Vagina (tissue), 2 donors: ENCODE data around the gene TLR1. TPM values are rescaled to one million over a fixed set of nuclear protein-coding genes. Genes with fewer than 3 reads are reported as not detected.
A peak's percentile ranks its signal among the peaks of the same experiment; 100 is the strongest.

Experiments used
- DNase-seq, 2 donors: peaks; one replicate each; pipeline ENCODE4 v3.0.0-alpha.2; 2017; ENCODE audit errors: extremely low spot score in 2 of 2
- H3K27ac ChIP-seq: fragments of 200-600 bp; sonication (generic); one replicate; pipeline ENCODE4 v1.5.1; 2019
- H3K27me3 ChIP-seq: fragments of 200-600 bp; sonication (generic); one replicate; pipeline ENCODE4 v1.5.1; 2019
- H3K36me3 ChIP-seq, 2 donors: fragments of 200-600 bp; sonication (generic); one replicate each; pipeline ENCODE4 v1.5.1; 2017 to 2019
- H3K4me1 ChIP-seq: fragments of 200-600 bp; sonication (generic); one replicate; pipeline ENCODE4 v1.5.1; 2019
- H3K4me3 ChIP-seq, 2 donors: fragments of 200-600 bp; sonication (generic); 1 replicate in 1 of 2; 2 replicates in 1 of 2; pipeline ENCODE4 v1.5.1; 2016 to 2019
- H3K9me3 ChIP-seq: fragments of 200-600 bp; sonication (generic); one replicate; pipeline ENCODE4 v1.5.1; 2019
- CTCF ChIP-seq, 3 experiments: fragments of 450-650 bp in 2 of 3; fragments of 200-600 bp in 1 of 3; sonication (generic) in 1 of 3; IDR thresholded peaks; one replicate each; pipeline ENCODE4 v1.5.1; 2017 to 2019; ENCODE audit warnings: antibody characterized with exemption in 3 of 3, mild to moderate bottlenecking in 2 of 3, moderate library complexity in 2 of 3
- POLR2A ChIP-seq, 2 donors: fragments of 450-650 bp; IDR thresholded peaks; one replicate each; pipeline ENCODE4 v1.6.1; 2017; ENCODE audit warnings: antibody characterized with exemption in 2 of 2, mild to moderate bottlenecking in 2 of 2, moderate library complexity in 2 of 2
- POLR2AphosphoS5 ChIP-seq, 2 donors: sonication (generic); formaldehyde crosslinking; IDR thresholded peaks; one replicate each; pipeline ENCODE4 v1.9.0; 2017; ENCODE audit warnings: antibody characterized with exemption in 2 of 2, mild to moderate bottlenecking in 2 of 2, low read depth in 1 of 2; ENCODE audit not compliant: insufficient read depth in 1 of 2
- intact Hi-C: fragments of 100-400 bp; cut with DNase I; formaldehyde crosslinking; loops from one replicate; pipeline ENCODE4 v1.15.1; 2023
- total RNA-seq: library from RNA; depleted of rRNA; stranded (reverse); fragments of >200 nt; gene quantifications from one replicate; pipeline ENCODE4 v1.2.3, GENCODE V29; 2016

The TLR1 gene
- total RNA-seq, 1 donor from 2014 or later: 10.3 TPM

DNA sequence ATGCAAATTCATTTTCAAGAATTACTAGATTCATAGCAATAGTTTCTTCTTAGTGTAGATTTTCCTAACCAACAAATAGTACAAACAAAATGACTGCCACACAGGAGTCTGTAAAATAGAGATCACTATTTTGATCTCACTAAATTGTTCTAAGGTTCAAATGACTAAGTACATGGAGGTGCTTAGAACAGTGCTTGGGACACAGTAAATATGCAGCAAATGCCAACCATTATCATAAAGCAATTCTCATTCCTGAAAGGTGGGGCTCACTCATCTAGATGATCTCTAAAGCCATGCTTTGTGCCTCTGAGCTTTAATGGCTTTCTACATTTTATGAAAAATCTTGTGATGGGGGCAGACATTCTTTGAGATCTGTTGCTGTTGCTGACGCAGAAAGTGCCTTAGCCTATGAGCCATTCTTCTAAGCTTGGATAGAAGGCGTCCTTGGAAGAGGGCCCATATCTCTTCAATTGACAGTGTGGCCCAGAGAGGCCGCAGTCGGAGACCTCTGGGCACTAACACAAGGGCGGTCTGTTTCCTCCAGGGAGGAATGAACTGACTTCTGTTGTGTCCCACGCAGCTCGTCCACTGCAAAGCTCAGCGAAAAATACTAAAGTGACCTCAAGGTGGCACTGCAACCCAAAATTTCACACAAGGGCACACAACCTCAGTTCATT lies 45.3 kb downstream of the TLR1 start:
- intact Hi-C loops: no loop called here
- no peak overlapping the region for H3K4me3 ChIP-seq
- TF ChIP-seq POLR2A (IDR thresholded peaks at IDR 0.05) (no peak), CTCF (IDR thresholded peaks at IDR 0.05) (peak; percentile 38 to 77 (median 71))
- no peaks in the 10 kb centered on the region for H3K4me1 ChIP-seq
- H3K9me3 ChIP-seq: no peaks in the 10 kb centered on the region
- no peak for DNase-seq
- H3K36me3 ChIP-seq: no peaks in the 10 kb centered on the region
- H3K27me3 ChIP-seq: no peaks in the 10 kb centered on the region
- H3K27ac ChIP-seq: no peak overlapping the region

GRCh38 chr4:38757945-38758600 lies 46.5 kb downstream of the TLR1 start:
- intact Hi-C loops: no loop called here
- Histone ChIP-seq H3K9me3 (no peaks in the 10 kb centered on the region), H3K4me3 (no peak overlapping the region), H3K27me3 (no peaks in the 10 kb centered on the region), H3K27ac (no peak overlapping the region), H3K4me1 (peaks cover 6% of the 10 kb centered on the region), H3K36me3 (no peaks in the 10 kb centered on the region)
- TF ChIP-seq CTCF (IDR thresholded peaks at IDR 0.05) (peak in 1 of 3 experiments; percentile 6), POLR2A (IDR thresholded peaks at IDR 0.05) (no peak)
- DNase-seq: no peak

GRCh38 chr4:38752941-38753806 lies 51.4 kb downstream of the TLR1 start:
- no peaks in the 10 kb centered on the region for H3K9me3 ChIP-seq
- peak overlapping the region; percentile 59 for H3K27ac ChIP-seq
- TF ChIP-seq POLR2AphosphoS5 (IDR thresholded peaks at IDR 0.05; ENCODE audit: insufficient read depth in 1 of 2, low read depth in 1 of 2): peak in 1 of 2 donors; percentile 65
- no peak for TF ChIP-seq POLR2A (IDR thresholded peaks at IDR 0.05)
- intact Hi-C loops: no loop called here
- peak overlapping the region in 1 of 2 donors; percentile 6 for H3K4me3 ChIP-seq
- H3K27me3 ChIP-seq: no peaks in the 10 kb centered on the region
- DNase-seq: no peak
- H3K4me1 ChIP-seq: peaks cover 18% of the 10 kb centered on the region
- H3K36me3 ChIP-seq: no peaks in the 10 kb centered on the region

GRCh38 chr4:38752372-38752940 lies 52.1 kb downstream of the TLR1 start:
- intact Hi-C loops: no loop called here
- Histone ChIP-seq H3K27me3 (no peaks in the 10 kb centered on the region), H3K27ac (peak overlapping the region; percentile 59), H3K36me3 (no peaks in the 10 kb centered on the region), H3K9me3 (no peaks in the 10 kb centered on the region), H3K4me3 (peak overlapping the region in 1 of 2 donors; percentile 6), H3K4me1 (peaks cover 18% of the 10 kb centered on the region)
- TF ChIP-seq POLR2AphosphoS5 (IDR thresholded peaks at IDR 0.05; ENCODE audit: insufficient read depth in 1 of 2, low read depth in 1 of 2) (no peak), POLR2A (IDR thresholded peaks at IDR 0.05) (no peak), CTCF (IDR thresholded peaks at IDR 0.05) (no peak)
- no peak for DNase-seq

- no peak for DNase-seq
- no peaks in the 10 kb centered on the region for H3K36me3 ChIP-seq
- intact Hi-C loops: no loop called here
- H3K27me3 ChIP-seq: no peaks in the 10 kb centered on the region
- H3K27ac ChIP-seq: no peak overlapping the region
- H3K4me1 ChIP-seq: peaks cover 18% of the 10 kb centered on the region
- H3K4me3 ChIP-seq: no peak overlapping the region
- H3K9me3 ChIP-seq: no peaks in the 10 kb centered on the region
- TF ChIP-seq POLR2AphosphoS5 (IDR thresholded peaks at IDR 0.05; ENCODE audit: insufficient read depth in 1 of 2, low read depth in 1 of 2) (no peak), POLR2A (IDR thresholded peaks at IDR 0.05) (no peak), CTCF (IDR thresholded peaks at IDR 0.05) (no peak)
These were observed 53.1 kb downstream of the TLR1 start for GRCh38 chr4:38751341-38752010.
